HepG2 (cell line): ENCODE measurements around the gene KRT3. TPM values are rescaled to one million over a fixed set of nuclear protein-coding genes. Genes with fewer than 3 reads are reported as not detected.

Experiments
- ATAC-seq: fragments of 200-7000 bp; cut with Tn5 transposase; 3 replicates; pipeline ENCODE4 v1.9.1; 2020; ENCODE audit warnings: mild to moderate bottlenecking, moderate library complexity
- BruUV-seq: library from RNA; stranded (reverse); fragments of 400-500 nt; replicated peaks from 2 replicates; lab custom pipeline; 2021; lab: Mats Ljungman, UMichigan
- CTCF ChIA-PET: fragments of 300-600 bp; formaldehyde crosslinking; extraction: SDS; loops from one replicate; lab custom pipeline; 2021; ENCODE audit warnings: low total read pairs, inconsistent platforms, low intra/inter-chr PET ratio; lab: Yijun Ruan, JAX
- POLR2A ChIA-PET: fragments of 350-600 bp; sonication (Branson Sonifier 250); formaldehyde crosslinking; loops from one replicate; lab custom pipeline; 2020; ENCODE audit warnings: antibody characterized with exemption, inconsistent platforms; lab: Yijun Ruan, JAX
- DNase-seq: peaks from one replicate; pipeline ENCODE4 v3.0.0-alpha.2; 2015; ENCODE audit warnings: low spot score
- FAIRE-seq: peaks from 3 replicates; lab custom pipeline; 2011; peaks lifted over from hg19 to GRCh38; lab: Jason Lieb, UNC
- H2AFZ ChIP-seq: one replicate; pipeline ENCODE4 v1.6.1; 2011; ENCODE audit warnings: low read length, inconsistent platforms
- H3K27ac ChIP-seq: fragments of 300-600 bp; 3 replicates; pipeline ENCODE4 v1.8.0; 2011; ENCODE audit warnings: mixed run types, mild to moderate bottlenecking, mixed read lengths, low read length, inconsistent platforms; ENCODE audit not compliant: insufficient read depth; ENCODE audit errors: extremely low read length
- H3K27me3 ChIP-seq, 2 experiments: fragments of 200-600 bp in 1 of 2; 2 replicates in 1 of 2; 3 replicates in 1 of 2; pipeline versions ENCODE4 v1.6.0 to v1.8.0; 2011; ENCODE audit warnings: low read length in 2 of 2, mild to moderate bottlenecking in 2 of 2, moderate library complexity in 2 of 2, inconsistent platforms in 1 of 2; ENCODE audit not compliant: insufficient read depth in 2 of 2, control insufficient read depth in 1 of 2
- H3K36me3 ChIP-seq, 2 experiments: fragments of 200-600 bp in 1 of 2; replicated peaks in 1 of 2; 2 replicates in 1 of 2; 3 replicates in 1 of 2; pipeline versions ENCODE4 v1.5.1 to v1.8.0; 2011; ENCODE audit warnings: low read length in 2 of 2, inconsistent platforms in 1 of 2; ENCODE audit not compliant: insufficient read depth in 2 of 2, control insufficient read depth in 1 of 2
- H3K4me1 ChIP-seq: 2 replicates; pipeline ENCODE4 v1.5.1; 2012; ENCODE audit warnings: low read length, inconsistent platforms; ENCODE audit not compliant: insufficient read depth
- H3K4me2 ChIP-seq: 2 replicates; pipeline ENCODE4 v1.6.0; 2011; ENCODE audit warnings: low read depth, low read length, inconsistent platforms
- H3K4me3 ChIP-seq, 3 experiments: fragments of 200-600 bp in 1 of 3; sonication (generic), shearing (Covaris generic) in 1 of 3; replicated peaks in 1 of 3; 2 replicates each; pipeline ENCODE4 v1.5.1; 2011 to 2016; ENCODE audit warnings: low read length in 3 of 3, inconsistent platforms in 2 of 3, low read depth in 2 of 3, mild to moderate bottlenecking in 2 of 3, control low read depth in 1 of 3, mixed read lengths in 1 of 3; ENCODE audit not compliant: insufficient read depth in 1 of 3
- H3K79me2 ChIP-seq: one replicate; pipeline ENCODE4 v1.6.1; 2011; ENCODE audit warnings: low read length, inconsistent platforms; ENCODE audit not compliant: insufficient read depth
- H3K9ac ChIP-seq: 2 replicates; pipeline ENCODE4 v1.6.0; 2011; ENCODE audit warnings: mild to moderate bottlenecking, low read depth, low read length, inconsistent platforms; ENCODE audit not compliant: insufficient read depth
- H3K9me3 ChIP-seq: 2 replicates; pipeline ENCODE4 v1.5.1; 2012; ENCODE audit warnings: mild to moderate bottlenecking, low read length
- H4K20me1 ChIP-seq: 2 replicates; pipeline ENCODE4 v1.6.0; 2011; ENCODE audit warnings: inconsistent platforms, mild to moderate bottlenecking, low read length, moderate library complexity; ENCODE audit not compliant: insufficient read depth
- BRCA1 ChIP-seq: sonication (generic); formaldehyde crosslinking; IDR thresholded peaks from 2 replicates; pipeline ENCODE4 v1.4.0; 2020; ENCODE audit warnings: missing genetic modification reagents
- CCAR2 ChIP-seq: fragments of 200-400 bp; formaldehyde crosslinking; optimal IDR thresholded peaks from 2 replicates; pipeline ENCODE3; 2018; ENCODE audit warnings: low read depth, mild to moderate bottlenecking, low read length, moderate library complexity
- DPF2 ChIP-seq: sonication (generic); formaldehyde crosslinking; IDR thresholded peaks from 2 replicates; pipeline ENCODE4 v1.4.0; 2020; ENCODE audit warnings: mild to moderate bottlenecking, low read depth, missing genetic modification reagents, borderline replicate concordance
- E2F5 ChIP-seq: sonication (generic); formaldehyde crosslinking; conservative IDR thresholded peaks from 2 replicates; pipeline ENCODE4 v1.4.0; 2020; ENCODE audit warnings: missing genetic modification reagents
- ELF3 ChIP-seq: IDR thresholded peaks from 2 replicates; pipeline ENCODE4 v1.6.1; 2016; ENCODE audit warnings: missing genetic modification reagents, missing compliant biosample characterization
- HOXA9 ChIP-seq: sonication (generic); formaldehyde crosslinking; IDR thresholded peaks from 2 replicates; pipeline ENCODE4 v1.8.1; 2022; ENCODE audit warnings: missing genetic modification reagents, mild to moderate bottlenecking, moderate library complexity, borderline replicate concordance
- KLF6 ChIP-seq: IDR thresholded peaks from 2 replicates; pipeline ENCODE4 v1.8.0; 2016; ENCODE audit warnings: missing biosample characterization, missing genetic modification reagents
- MBD4 ChIP-seq: IDR thresholded peaks from 2 replicates; pipeline ENCODE4 v1.6.1; 2012; ENCODE audit warnings: low read length, inconsistent platforms, borderline replicate concordance
- MBNL3 ChIP-seq: fragments of 250-450 bp; sonication (Bioruptor Pico); conservative IDR thresholded peaks from 2 replicates; pipeline ENCODE4 v1.8.0; 2022; ENCODE audit warnings: mild to moderate bottlenecking, inconsistent platforms
- MED13 ChIP-seq: sonication (generic); formaldehyde crosslinking; IDR thresholded peaks from 2 replicates; pipeline ENCODE4 v1.5.0; 2020; ENCODE audit warnings: missing genetic modification reagents
- NAIF1 ChIP-seq: sonication (generic); formaldehyde crosslinking; IDR thresholded peaks from 2 replicates; pipeline ENCODE4 v1.5.0; 2020; ENCODE audit warnings: mild to moderate bottlenecking, missing genetic modification reagents, borderline replicate concordance
- PHF21A ChIP-seq: sonication (generic); formaldehyde crosslinking; IDR thresholded peaks from 2 replicates; pipeline ENCODE4 v1.5.0; 2020; ENCODE audit warnings: mild to moderate bottlenecking, missing genetic modification reagents
- SMAD3 ChIP-seq: sonication (generic); formaldehyde crosslinking; IDR thresholded peaks from 2 replicates; pipeline ENCODE4 v1.4.0; 2020; ENCODE audit warnings: missing genetic modification reagents
- TFE3 ChIP-seq: IDR thresholded peaks from 2 replicates; pipeline ENCODE4 v1.6.1; 2016
- ZKSCAN5 ChIP-seq: sonication (generic); formaldehyde crosslinking; IDR thresholded peaks from 2 replicates; pipeline ENCODE4 v1.5.1; 2020; ENCODE audit warnings: mild to moderate bottlenecking, missing genetic modification reagents
- ZMAT3 ChIP-seq: sonication (generic); formaldehyde crosslinking; conservative IDR thresholded peaks from 2 replicates; pipeline ENCODE4 v1.7.0; 2021; ENCODE audit warnings: missing genetic modification reagents
- ZNF335 ChIP-seq: sonication (generic); formaldehyde crosslinking; IDR thresholded peaks from 2 replicates; pipeline ENCODE4 v1.4.0; 2020; ENCODE audit warnings: missing genetic modification reagents
- ZNF512 ChIP-seq: sonication (generic); formaldehyde crosslinking; IDR thresholded peaks from 2 replicates; pipeline ENCODE4 v1.4.0; 2020; ENCODE audit warnings: mild to moderate bottlenecking, missing genetic modification reagents
- ZNF768 ChIP-seq: sonication (generic); formaldehyde crosslinking; IDR thresholded peaks from 2 replicates; pipeline ENCODE4 v1.4.0; 2020; ENCODE audit warnings: missing genetic modification reagents
- ZNF891 ChIP-seq: sonication (generic); formaldehyde crosslinking; IDR thresholded peaks from 2 replicates; pipeline ENCODE4 v1.5.0; 2020; ENCODE audit warnings: mild to moderate bottlenecking, missing genetic modification reagents
- WGBS: methylation state at CpG from one replicate; pipeline ENCODE4 v1.1.6; 2017; ENCODE audit warnings: low lambda C conversion rate; 5-methylcytosine and 5-hydroxymethylcytosine counted together
- in situ Hi-C: cut with HindIII; loops from 2 replicates; pipeline ENCODE4 v1.10.0; 2017; ENCODE audit warnings: low pct_unique_long_range_greater_than_20kb; ENCODE audit not compliant: extremely low pct_ligation_motif_present
- intact Hi-C: fragments of 100-400 bp; cut with micrococcal nuclease; formaldehyde crosslinking; loops from one replicate; pipeline ENCODE4 v1.10.0; 2022; ENCODE audit not compliant: unreplicated experiment
- polyA plus RNA-seq, 8 experiments: library from polyadenylated mRNA; depleted of rRNA in 3 of 8; stranded (reverse) in 7 of 8; unstranded in 1 of 8; fragments of >200 nt; fragmentation: Illumina TruSeq in 4 of 8; extraction: Trizol in 4 of 8; gene quantifications; 2 replicates each; pipeline versions ENCODE4 v1.2.1 to v1.2.3, GENCODE V29; 2011 to 2016; ENCODE audit warnings: low read depth in 4 of 8, missing spikeins in 1 of 8, mixed read lengths in 1 of 8; ENCODE audit not compliant: insufficient read depth in 1 of 8
- total RNA-seq, 5 experiments: library from RNA; depleted of rRNA; stranded (reverse); fragments of >200 nt; fragmentation: Illumina TruSeq; extraction: Trizol; gene quantifications; 2 replicates each; pipeline ENCODE4 v1.2.3, GENCODE V29; 2016; ENCODE audit warnings: low read depth in 1 of 5

KRT3 gene
- total and polyA plus RNA-seq, 2 of the 13 experiments (the other 11 are each of a cell fraction or from before 2014, with no cell fraction given) = not detected

GRCh38 chr12:52745554-52745953, 50.4 kb downstream of the KRT3 start (continued):
- TF ChIP-seq TFE3 (no peak), MED13 (CRISPR knock-in tag) (no peak), PHF21A (no peak), KLF6 (CRISPR knock-in tag) (no peak), ZNF891 (CRISPR knock-in tag) (no peak)

GRCh38 chr12:52744493-52745156, 51.3 kb downstream of the KRT3 start:
- H3K27ac ChIP-seq = no peak overlapping the region
- in situ Hi-C loops = no loop called here
- CTCF ChIA-PET = no interaction called here
- DNase-seq (no peak), ATAC-seq (no peak), FAIRE-seq (no peak)
- no peak overlapping the region for H2AFZ ChIP-seq
- H3K4me3 ChIP-seq = no peak overlapping the region
- no peak overlapping the region for H3K4me2 ChIP-seq
- no CpG with 5 or more reads among the region's 1 CpG for WGBS
- H3K4me1 ChIP-seq = no peaks in the 10 kb centered on the region
- H3K27me3 ChIP-seq = peaks cover 1 to 8% of the 10 kb centered on the region in 2 experiments; a peak in 3 of 5 replicates
- H3K36me3 ChIP-seq = no peaks in the 10 kb centered on the region
- H3K9ac ChIP-seq = no peak overlapping the region
- no TSS peak for BruUV-seq
- POLR2A ChIA-PET = no interaction called here
- H3K9me3 ChIP-seq = no peaks in the 10 kb centered on the region
- intact Hi-C loops = no loop called here
- no peaks in the 10 kb centered on the region for H3K79me2 ChIP-seq
- no peaks in the 10 kb centered on the region; the same call in 1 of the 2 replicates for H4K20me1 ChIP-seq
- TF ChIP-seq ZMAT3 (no peak), SMAD3 (CRISPR knock-in tag) (no peak), CCAR2 (no peak), ZNF335 (CRISPR knock-in tag) (no peak), ZNF512 (CRISPR knock-in tag) (no peak), MBD4 (no peak), ZNF768 (CRISPR knock-in tag) (no peak), HOXA9 (CRISPR knock-in tag) (no peak), ELF3 (CRISPR knock-in tag) (no peak), MBNL3 (CRISPR knock-in tag) (no peak), ZKSCAN5 (CRISPR knock-in tag) (no peak), BRCA1 (no peak), DPF2 (CRISPR knock-in tag) (no peak), NAIF1 (no peak), E2F5 (CRISPR knock-in tag) (no peak)
